Measurements from ENCODE around the gene SLC10A1. TPM values are rescaled to one million over a fixed set of nuclear protein-coding genes. Genes with fewer than 3 reads are reported as not detected.

SLC10A1 gene
- total RNA-seq, 1 donor from 2014 or later, result not detected

GRCh38 chr14:69763761-69764510 is 33.1 kb downstream of the SLC10A1 start:
- no peak overlapping the region for H3K27ac ChIP-seq
- H3K4me1 ChIP-seq, result peaks cover 14% of the 10 kb centered on the region
- H3K36me3 ChIP-seq, result peaks cover 11% of the 10 kb centered on the region
- intact Hi-C loops (cut with DNase I), result no loop called here
- H3K4me3 ChIP-seq, result no peak overlapping the region
- no peaks in the 10 kb centered on the region for H3K27me3 ChIP-seq (ENCODE audit: low read depth)
- ATAC-seq (no peak), DNase-seq (no peak)
- TF ChIP-seq, protein P1, sequence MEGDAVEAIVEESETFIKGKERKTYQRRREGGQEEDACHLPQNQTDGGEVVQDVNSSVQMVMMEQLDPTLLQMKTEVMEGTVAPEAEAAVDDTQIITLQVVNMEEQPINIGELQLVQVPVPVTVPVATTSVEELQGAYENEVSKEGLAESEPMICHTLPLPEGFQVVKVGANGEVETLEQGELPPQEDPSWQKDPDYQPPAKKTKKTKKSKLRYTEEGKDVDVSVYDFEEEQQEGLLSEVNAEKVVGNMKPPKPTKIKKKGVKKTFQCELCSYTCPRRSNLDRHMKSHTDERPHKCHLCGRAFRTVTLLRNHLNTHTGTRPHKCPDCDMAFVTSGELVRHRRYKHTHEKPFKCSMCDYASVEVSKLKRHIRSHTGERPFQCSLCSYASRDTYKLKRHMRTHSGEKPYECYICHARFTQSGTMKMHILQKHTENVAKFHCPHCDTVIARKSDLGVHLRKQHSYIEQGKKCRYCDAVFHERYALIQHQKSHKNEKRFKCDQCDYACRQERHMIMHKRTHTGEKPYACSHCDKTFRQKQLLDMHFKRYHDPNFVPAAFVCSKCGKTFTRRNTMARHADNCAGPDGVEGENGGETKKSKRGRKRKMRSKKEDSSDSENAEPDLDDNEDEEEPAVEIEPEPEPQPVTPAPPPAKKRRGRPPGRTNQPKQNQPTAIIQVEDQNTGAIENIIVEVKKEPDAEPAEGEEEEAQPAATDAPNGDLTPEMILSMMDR (IDR thresholded peaks at IDR 0.05), result no peak
- no peaks in the 10 kb centered on the region for H3K9me3 ChIP-seq

DNA sequence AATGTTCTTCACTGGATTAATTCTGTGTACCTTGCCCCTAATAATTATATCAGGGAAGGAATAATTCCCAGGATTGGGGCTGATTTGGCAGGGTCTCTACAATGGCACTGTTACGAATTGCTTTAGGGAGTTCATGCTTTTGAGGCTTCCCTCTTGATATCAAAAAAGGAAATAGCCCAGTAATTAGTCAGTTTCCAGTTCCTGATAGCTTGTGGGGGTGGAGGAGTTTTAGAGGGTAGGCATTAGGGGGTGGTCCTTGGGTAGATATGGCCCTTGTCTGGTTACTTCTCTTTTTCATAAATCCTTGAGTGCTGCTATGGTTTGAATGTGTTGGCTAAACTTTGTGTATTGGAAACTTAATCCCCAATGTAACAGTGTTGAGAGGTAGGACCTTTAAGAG is 36.2 kb downstream of the SLC10A1 start:
- no peak overlapping the region for H3K27ac ChIP-seq
- TF ChIP-seq, protein P1 (IDR thresholded peaks at IDR 0.05), result no peak
- no peak for ATAC-seq
- no peaks in the 10 kb centered on the region for H3K36me3 ChIP-seq
- H3K27me3 ChIP-seq (ENCODE audit: low read depth), result no peaks in the 10 kb centered on the region
- no peaks in the 10 kb centered on the region for H3K4me1 ChIP-seq
- H3K9me3 ChIP-seq, result no peaks in the 10 kb centered on the region
- DNase-seq, result no peak
- intact Hi-C loops (cut with DNase I), result no loop called here
- no peak overlapping the region for H3K4me3 ChIP-seq

GRCh38 chr14:69756298-69756697 is 40.7 kb downstream of the SLC10A1 start:
- peaks cover 6% of the 10 kb centered on the region for H3K4me1 ChIP-seq
- H3K36me3 ChIP-seq, result no peaks in the 10 kb centered on the region
- no peak overlapping the region for H3K4me3 ChIP-seq
- H3K27ac ChIP-seq, result no peak overlapping the region
- H3K9me3 ChIP-seq, result no peaks in the 10 kb centered on the region
- ATAC-seq (no peak), DNase-seq (no peak)
- no peaks in the 10 kb centered on the region for H3K27me3 ChIP-seq (ENCODE audit: low read depth)
- TF ChIP-seq, protein P1 (IDR thresholded peaks at IDR 0.05), result no peak
- intact Hi-C loops (cut with DNase I), result no loop called here

DNA sequence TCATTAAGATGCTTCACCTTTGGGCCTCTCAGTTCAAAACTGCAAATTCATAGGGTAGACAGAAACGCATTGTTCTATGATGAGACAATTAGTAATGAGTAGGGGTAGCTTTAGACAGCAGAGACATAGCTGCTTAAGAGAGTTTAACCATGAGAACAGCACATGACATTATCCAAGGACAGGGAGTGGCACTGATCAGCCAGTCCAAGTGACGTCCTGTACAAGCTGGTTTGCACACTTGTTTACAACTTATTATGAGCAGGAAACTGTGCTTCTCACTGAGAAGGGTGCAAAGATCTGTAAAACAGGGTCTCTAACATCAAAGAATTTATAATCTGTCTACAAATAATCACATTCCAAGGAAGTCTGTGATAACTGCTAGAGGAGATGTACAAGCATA is 41.3 kb downstream of the SLC10A1 start:
- TF ChIP-seq, protein P1 (IDR thresholded peaks at IDR 0.05), result no peak
- Histone ChIP-seq H3K27me3 (ENCODE audit: low read depth) (no peaks in the 10 kb centered on the region), H3K9me3 (no peaks in the 10 kb centered on the region), H3K36me3 (no peaks in the 10 kb centered on the region), H3K4me1 (peaks cover 6% of the 10 kb centered on the region), H3K27ac (no peak overlapping the region), H3K4me3 (no peak overlapping the region)
- no peak for DNase-seq
- ATAC-seq, result no peak
- intact Hi-C loops (cut with DNase I), result no loop called here

DNA sequence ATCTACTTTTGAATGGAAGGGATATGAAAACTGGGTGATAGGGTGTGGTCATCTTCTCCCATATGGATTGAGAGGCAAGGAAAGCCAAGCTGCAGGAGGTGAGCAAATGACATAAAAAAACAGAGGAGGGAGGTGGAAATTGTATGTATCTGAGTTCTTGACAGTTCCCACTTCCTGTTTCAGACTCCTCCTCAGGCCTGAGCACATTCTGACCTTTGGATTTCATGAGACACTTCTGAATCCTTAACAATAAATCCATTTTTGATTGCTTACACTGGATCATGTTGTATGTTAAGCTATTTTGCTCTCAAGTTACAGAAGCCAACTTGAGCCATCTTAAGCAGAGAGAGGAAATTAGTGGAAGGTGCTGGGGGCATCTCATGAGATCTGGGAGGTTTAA is 41.7 kb downstream of the SLC10A1 start:
- H3K9me3 ChIP-seq, result no peaks in the 10 kb centered on the region
- H3K27ac ChIP-seq, result no peak overlapping the region
- H3K36me3 ChIP-seq, result no peaks in the 10 kb centered on the region
- no peak for DNase-seq
- intact Hi-C loops (cut with DNase I), result no loop called here
- no peak for ATAC-seq
- H3K4me3 ChIP-seq, result no peak overlapping the region
- TF ChIP-seq, protein P1 (IDR thresholded peaks at IDR 0.05), result no peak
- H3K27me3 ChIP-seq (ENCODE audit: low read depth), result no peaks in the 10 kb centered on the region
- H3K4me1 ChIP-seq, result peaks cover 6% of the 10 kb centered on the region

Data from lower lobe of right lung (tissue), 2 donors.